A549 (cell line): ENCODE measurements around the gene TP53I11.

ENCODE experiments used
- CBX8 ChIP-seq: fragments of 200-600 bp; sonication (generic); IDR thresholded peaks from 2 replicates; pipeline ENCODE4 v1.6.1; 2016
- CHD2 ChIP-seq: fragments of 150-350 bp; IDR thresholded peaks from 2 replicates; pipeline ENCODE4 v1.6.1; 2014; ENCODE audit warnings: low read length; ENCODE audit not compliant: partially characterized antibody
- HOXA7 ChIP-seq: fragments of 250-450 bp; sonication (Bioruptor Pico); IDR thresholded peaks from 2 replicates; pipeline ENCODE4 v1.5.0; 2020; ENCODE audit warnings: mild to moderate bottlenecking, moderate library complexity
- KDM5A ChIP-seq: fragments of 200-600 bp; sonication (generic); IDR thresholded peaks from 2 replicates; pipeline ENCODE4 v1.6.1; 2016; ENCODE audit warnings: antibody characterized with exemption, mild to moderate bottlenecking
- MAFK ChIP-seq: fragments of 450-650 bp; IDR thresholded peaks from 2 replicates; pipeline ENCODE4 v1.6.1; 2014; ENCODE audit not compliant: partially characterized antibody
- RFX5 ChIP-seq: fragments of 450-650 bp; IDR thresholded peaks from 2 replicates; pipeline ENCODE4 v1.7.1; 2014; ENCODE audit warnings: antibody characterized with exemption, mild to moderate bottlenecking, moderate library complexity
- TF ChIP-seq, protein P1 (sequence below): IDR thresholded peaks from 2 replicates; pipeline ENCODE4 v1.6.1; 2012
- TF ChIP-seq, protein P2 (sequence below): fragments of >200 bp; sonication (Bioruptor Twin); formaldehyde crosslinking; IDR thresholded peaks from 3 replicates; pipeline ENCODE4 v1.5.1; 2016

DNA sequence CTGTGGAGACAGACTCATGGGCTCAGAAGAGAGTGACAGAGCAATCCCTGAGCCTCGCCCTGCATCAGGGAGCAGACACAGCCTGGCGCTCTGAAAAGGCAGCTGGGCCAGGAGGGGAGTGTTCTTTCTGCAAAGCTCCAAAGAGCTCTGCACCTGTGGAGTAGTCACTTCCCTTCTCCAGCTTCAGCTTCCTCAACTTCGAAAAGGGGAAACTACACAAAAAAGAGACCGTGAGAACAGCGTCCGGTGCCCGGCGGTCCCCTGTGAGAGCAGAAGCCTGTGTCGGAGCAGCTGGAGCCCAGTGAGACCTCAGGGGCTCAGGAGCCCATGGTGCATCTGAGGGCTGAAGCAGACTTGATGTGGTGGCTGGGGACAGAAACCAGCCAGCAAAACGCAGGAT, 35.1 kb downstream of the TP53I11 start:
- TF ChIP-seq, protein P1, sequence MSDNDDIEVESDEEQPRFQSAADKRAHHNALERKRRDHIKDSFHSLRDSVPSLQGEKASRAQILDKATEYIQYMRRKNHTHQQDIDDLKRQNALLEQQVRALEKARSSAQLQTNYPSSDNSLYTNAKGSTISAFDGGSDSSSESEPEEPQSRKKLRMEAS = no peak
- TF ChIP-seq, protein P2, sequence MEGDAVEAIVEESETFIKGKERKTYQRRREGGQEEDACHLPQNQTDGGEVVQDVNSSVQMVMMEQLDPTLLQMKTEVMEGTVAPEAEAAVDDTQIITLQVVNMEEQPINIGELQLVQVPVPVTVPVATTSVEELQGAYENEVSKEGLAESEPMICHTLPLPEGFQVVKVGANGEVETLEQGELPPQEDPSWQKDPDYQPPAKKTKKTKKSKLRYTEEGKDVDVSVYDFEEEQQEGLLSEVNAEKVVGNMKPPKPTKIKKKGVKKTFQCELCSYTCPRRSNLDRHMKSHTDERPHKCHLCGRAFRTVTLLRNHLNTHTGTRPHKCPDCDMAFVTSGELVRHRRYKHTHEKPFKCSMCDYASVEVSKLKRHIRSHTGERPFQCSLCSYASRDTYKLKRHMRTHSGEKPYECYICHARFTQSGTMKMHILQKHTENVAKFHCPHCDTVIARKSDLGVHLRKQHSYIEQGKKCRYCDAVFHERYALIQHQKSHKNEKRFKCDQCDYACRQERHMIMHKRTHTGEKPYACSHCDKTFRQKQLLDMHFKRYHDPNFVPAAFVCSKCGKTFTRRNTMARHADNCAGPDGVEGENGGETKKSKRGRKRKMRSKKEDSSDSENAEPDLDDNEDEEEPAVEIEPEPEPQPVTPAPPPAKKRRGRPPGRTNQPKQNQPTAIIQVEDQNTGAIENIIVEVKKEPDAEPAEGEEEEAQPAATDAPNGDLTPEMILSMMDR = no peak
- TF ChIP-seq HOXA7 (CRISPR knock-in tag) (no peak), CHD2 (no peak), RFX5 (no peak), KDM5A (no peak), MAFK (no peak), CBX8 (no peak)
